Endothelial cell of hepatic sinusoid (primary cell): ENCODE measurements around the gene GCLC.
"Not testable (repeated sequence)": the region's sequence is repeated elsewhere in the genome, so short reads cannot be mapped to it uniquely, and the experiment has no call there.

Experiments
- in situ Hi-C: cut with HindIII; loops from 2 replicates; pipeline ENCODE4 v1.10.0; 2017; ENCODE audit warnings: low sequenced_read_pairs

GCLC gene

DNA sequence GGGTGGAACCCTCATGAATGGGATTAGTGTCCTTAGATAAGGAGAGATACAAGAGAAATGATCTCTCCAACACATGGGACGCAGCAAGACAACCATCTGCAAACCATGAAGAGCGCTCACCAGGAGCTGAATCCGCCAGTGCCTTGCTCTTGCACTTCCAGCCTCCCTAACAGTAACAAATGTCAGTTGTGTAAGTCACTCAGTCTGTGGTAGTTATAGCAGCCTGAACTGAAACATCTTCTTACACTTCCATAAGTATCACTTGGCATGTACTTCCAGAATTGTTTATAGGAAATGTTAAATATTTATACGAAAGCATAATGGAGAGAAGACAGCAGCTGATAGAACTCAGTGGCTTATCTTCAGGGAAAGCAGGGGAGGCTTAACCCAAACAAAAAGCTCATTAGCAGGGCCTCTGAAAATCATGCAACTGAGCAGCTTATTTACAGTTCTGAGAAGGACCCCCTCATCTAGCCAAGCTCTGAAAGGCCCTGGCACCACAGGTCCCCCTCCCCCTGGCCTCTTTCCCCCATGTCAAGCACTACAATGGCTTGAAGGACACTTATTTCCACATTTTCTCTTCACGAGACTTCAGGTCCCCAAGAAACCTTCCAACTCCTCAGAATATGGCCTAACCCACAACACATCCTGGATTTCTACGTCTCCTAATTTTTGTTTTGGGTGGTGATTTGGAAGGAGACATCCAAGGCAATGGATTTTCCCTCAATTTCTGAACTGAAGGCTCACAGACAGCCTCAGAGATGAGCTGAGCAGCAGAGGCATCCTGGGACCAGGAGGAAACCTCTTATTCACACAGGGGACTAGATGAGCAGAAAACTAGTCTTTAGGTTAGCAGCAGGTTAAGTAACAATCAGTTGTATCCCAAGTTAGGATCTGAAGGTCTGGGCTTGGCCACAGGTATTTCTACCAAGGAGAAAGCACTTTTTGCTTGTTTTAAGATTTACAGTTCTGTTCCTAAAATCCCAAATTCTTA, 49.1 kb downstream of the GCLC start:
- in situ Hi-C loops = no loop called here

DNA sequence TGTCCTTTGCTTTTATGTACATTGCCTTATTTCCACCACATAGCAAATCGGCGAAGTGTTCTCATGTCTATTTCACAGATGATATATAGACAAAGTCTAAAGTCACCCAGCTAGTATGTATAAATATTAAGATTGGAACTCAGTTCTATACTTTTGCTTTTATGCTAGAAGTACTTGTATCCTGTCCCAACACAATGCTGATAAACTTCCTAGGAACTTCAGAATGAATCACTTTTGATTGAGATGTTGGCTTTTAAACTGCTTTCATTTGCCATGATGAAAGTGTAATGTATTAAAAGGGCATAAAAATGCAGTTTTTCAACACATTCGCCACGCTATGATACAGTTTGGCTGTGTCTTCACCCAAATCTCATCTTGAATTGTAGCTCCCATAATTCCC, 50.8 kb downstream of the GCLC start:
- in situ Hi-C loops = no loop called here

DNA sequence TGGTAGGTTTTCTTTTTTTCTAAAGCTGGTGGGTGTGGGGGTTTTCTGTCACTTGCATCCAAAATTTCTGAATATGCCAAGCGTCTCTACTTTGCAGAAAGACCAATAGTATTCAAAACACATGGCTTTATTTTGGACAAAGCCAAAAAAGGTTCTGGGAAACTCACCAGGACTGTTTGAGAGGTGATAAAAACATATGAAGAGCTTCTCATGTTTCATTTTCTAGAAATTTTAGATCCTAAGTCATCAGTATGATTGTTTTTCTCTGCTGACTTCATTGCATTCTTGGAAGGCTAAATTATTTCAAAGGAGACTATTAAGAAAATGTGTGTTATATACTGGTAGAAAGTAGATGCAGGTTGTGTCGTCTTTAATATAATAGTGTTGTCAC, 51.3 kb downstream of the GCLC start:
- in situ Hi-C loops = no loop called here

DNA sequence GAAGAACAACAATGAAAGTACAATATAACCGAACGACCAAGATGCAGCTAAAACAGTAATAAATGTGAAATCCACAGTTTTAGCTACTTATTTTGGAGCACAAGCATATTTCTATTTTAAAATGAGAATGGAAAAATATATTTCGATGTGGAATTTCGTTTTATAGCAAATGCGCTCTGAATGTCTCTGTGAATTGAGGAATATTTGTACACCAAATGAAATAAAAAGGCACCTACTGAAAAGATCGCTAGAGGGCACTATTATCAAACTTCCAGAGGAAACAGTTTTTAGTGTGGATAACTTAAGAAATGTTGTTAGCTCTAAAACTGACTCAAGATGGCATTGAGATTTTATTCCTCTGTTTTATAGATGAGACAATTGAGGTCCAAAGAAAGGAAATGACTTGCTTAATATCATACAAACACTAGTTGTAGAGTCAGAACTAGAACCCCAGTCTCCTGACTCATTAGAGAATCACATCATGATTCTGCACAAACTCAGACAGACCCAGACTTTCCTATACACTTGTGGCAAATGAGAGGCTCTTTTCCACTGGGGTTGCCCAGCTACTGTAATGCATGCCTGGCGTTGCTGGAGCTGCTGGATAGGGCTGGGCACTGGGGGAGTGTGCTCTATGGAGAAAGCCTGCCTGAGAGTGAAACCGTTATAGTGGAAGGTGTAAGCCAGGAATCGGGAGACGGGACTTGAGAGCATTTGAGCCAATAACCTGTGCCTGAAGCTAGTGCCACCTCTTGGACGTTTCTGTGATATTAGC, 51.9 kb downstream of the GCLC start:
- in situ Hi-C loops = no loop called here

DNA sequence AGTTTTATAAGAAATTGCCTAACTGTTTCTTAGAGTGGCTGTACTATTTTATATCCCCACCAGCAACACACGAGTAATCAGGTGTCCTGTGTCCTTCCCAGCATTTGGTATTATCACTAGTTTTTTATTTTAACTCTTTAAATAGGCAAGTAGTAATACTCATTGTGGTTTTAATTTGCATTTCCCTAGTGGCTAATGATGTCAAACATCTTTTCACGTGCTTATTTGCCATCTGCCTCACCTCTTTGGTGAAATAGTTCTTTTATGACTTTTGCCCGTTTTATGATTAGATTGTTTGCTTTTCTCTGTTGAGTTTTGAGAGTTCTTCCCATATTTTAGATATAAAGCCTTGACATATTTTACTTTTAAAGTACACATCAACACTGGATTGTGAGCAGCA, 57.8 kb downstream of the GCLC start:
- in situ Hi-C loops = loop anchor here (5.0 kb wide), 1 partner anchor 165 kb away; no protein-coding TSS in a partner anchor

DNA sequence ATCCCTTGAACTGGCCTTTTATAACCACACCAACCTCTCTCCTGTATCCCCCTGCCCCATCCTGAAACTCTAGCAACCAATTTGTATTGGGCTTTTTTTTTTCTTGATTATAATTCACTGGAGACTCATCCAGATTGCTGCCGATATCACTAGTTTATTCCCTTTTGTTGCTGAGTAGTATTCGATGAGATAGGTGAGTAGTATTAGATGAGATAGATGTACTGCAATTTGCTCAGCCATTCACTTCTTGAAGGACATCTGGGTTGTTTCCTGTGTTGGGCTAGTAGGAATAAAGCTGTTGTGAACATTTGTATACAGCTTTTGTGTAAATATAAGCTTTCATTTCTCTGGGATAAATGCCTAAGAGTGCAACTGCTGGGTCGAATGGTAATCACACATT, 58.2 kb downstream of the GCLC start:
- in situ Hi-C loops = loop anchor here (5.0 kb wide), 1 partner anchor 166 kb away; no protein-coding TSS in a partner anchor

DNA sequence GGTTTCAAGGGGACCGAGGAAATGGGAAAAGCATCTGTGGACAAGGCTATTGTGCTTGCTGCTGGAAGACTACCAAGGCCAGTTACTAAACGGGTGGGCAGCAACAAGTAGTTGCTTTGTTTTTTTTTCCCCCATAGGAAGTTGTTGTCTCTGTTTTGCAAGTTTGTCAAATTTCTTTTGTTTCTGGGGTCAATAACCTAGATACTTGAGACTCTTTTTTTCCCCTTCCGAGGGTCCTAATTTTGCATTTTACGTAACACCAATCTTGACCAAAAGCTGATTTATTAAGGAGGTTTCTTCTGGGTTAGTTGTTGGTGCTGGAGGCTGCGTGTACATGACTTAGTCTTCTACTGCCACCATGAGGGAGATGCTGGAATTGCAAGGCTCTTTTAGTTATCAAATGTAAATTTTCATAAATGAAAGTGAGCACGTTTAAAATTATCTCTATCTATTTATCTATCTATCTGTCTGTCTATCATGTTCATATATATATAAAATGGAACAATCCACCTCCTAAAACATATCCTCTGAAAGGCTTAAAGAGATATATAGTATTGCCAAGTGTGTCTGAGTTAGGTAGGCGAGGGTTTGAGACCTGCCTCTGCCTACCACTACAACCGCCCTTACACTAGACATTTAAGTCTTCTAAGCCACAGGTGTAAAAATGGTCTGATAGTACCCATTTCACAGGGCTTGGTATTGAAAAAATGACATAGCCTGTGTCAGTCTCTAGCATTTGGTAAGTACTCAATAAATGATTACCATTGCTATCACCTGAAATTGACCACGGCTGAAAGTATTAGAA, 60.2 kb downstream of the GCLC start:
- in situ Hi-C loops = loop anchor here (5.0 kb wide), 1 partner anchor 168 kb away; no protein-coding TSS in a partner anchor

DNA sequence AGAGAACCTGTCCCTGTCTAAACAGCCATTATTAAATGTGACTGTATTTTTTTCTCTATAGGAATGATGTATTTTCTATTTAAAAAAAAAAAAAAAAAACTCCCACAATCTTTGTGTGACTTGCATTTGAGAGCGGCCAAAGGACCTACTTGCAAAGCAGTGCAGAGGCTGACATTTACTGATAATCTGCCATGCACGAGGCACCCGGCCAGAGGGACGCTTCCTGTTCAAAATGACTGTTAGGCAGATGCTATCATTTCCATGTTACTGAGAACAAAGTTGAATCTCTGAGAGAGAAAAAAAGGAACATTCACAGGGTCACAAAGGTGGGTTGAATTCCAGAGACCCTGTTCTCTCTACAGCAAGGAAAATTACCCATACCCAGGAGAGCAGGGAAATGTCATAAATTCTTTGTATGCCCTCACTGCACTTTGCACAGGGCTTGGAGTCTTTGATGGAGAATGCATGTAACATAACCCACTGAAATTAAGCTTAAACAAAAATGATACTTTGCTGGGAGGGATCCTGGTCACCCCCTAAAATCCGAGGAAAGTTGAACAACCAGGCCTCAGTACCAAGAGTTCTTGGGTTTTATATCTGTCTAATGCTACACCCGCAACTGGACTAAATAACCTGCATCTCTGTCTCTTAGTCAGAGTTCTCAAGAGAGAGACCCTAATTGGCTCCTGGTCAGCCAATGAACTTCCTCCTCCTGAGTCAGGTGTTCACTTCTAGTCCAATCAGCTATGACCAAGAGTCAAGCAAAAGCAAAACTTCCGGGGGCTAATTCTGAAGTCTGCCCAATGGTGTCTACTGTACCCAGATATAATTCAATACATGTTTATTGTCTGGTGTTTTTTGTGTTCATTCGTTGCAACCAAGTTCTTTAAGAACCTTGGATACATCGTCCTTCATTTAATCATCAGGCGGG, 61.2 kb downstream of the GCLC start:
- in situ Hi-C loops = no loop called here

DNA sequence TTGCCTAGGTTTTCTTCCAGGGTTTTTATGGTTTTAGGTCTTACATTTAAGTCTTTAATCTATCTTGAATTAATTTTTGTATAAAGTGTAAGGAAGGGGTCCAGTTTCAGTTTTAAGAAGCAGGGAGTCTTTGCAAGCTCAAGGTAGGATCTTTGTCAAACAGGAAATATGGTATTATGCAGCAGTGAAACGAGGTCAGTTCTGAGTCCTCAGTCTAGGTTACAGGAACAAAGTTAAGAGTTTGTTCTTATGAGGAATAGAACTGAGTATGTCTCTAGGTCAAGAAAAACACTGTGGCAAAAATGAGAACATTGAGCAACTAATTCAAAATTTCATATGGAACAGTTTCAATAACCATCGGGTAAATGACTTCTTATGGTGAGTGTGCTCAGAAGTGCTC, 63.6 kb downstream of the GCLC start:
- in situ Hi-C loops = no loop called here

DNA sequence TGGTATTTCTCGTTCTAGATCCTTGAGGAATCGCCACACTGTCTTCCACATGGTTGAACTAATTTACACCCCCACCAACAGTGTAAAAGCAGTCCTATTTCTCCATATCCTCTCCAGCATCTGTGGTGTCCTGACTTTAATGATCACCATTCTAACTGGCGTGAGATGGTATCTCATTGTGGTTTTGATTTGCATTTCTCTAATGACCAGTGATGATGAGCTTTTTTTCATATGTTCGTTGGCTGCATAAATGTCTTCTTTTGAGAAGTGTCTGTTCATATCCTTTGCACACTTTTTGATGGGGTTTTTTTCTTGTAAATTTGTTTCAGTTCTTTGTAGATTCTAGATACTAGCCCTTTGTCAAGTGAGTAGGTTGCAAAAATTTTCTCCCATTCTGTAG, 64.1 kb downstream of the GCLC start:
- in situ Hi-C loops = not testable (repeated sequence)

DNA sequence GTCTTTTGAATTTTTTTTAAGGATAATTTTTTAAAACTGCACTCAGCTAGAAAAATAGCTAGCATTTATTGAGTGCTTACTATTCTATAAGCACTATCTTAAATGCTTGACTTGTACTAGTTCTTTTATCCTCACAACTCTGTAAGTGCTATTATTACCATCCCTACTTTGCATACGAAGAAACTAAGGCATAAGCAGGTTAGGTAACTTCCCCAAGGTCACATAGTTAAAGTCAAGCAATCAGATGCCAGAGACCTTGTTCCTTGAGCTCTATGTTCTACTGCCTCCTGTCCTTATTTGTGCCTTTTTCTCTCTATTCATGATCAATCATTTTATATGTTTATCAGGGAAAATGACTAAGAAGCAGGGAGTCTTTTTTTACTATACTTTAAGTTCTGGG, 65.0 kb downstream of the GCLC start:
- in situ Hi-C loops = no loop called here

DNA sequence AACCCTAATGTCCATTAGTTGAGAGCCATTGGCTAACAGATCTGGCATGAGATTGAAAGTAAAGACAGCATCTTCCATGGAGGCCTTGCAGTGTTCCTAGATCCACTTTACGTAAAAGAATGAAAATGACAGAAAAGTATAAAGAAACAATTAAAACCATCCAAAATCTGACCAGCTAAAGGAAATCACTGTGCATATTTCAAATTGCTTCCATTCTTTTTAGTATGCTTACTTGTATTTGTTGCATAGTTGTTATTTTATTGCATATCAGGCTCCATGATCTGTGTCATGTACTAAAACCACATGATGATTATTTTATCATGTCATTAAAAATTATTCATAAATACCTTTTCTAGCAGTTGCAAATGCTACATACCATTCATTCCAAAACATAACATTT, 67.9 kb downstream of the GCLC start:
- in situ Hi-C loops = no loop called here

DNA sequence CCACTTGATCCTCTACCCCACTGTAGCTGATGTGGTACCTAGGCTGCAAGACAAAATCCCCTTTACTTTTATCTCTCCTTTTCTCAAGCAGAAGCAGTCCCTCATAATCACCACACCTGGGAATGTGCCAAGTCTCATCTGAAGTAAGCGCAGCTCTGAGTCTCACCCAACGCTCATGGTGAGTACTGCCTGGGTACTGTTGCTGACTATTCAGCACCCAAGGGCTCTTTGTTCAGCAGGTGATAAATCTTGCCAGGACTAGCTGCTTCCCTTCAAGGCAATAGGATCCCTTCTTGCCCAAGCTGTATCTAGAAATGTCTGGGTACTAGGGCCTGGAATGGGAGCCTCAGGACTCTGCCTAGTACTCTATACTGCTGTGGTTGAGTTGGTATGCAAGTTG, 70.9 kb downstream of the GCLC start:
- in situ Hi-C loops = no loop called here

DNA sequence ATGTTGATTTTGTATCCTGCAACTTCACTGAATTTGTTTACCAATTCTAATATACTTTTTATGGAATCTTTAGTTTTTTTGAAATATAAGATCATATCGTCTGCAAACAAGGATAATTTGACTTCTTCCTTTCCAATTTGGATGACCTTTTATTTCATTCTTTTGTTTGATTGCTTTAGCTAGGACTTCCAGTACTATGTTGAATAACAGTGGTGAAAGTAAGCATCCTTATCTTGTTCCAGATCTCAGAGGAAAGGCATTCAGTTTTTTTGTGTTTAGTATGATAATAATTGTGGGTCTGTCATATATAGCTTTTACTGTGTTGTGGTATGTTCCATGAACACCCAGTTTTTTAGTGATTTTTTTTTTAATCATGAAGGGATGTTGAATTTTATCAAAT, 75.7 kb downstream of the GCLC start:
- in situ Hi-C loops = no loop called here

DNA sequence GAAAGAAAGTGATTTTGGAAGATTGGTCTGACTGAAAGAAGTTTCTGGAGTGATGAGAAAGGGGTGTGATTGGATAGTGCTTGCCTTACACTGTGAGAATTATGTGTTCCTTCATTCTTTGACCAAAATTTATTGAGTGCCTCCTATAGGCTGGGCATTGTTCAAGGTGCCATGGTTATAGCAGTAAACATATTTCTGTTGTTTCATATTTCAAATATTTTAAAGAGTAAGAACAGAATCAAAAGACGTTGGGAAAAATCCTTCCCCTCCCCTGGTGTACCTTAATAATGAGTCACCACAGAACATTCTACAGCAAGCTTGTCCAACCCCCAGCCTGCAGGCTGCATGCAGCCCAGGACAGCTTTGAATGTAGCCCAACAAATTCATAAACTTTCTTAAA, 78.6 kb downstream of the GCLC start:
- in situ Hi-C loops = no loop called here

DNA sequence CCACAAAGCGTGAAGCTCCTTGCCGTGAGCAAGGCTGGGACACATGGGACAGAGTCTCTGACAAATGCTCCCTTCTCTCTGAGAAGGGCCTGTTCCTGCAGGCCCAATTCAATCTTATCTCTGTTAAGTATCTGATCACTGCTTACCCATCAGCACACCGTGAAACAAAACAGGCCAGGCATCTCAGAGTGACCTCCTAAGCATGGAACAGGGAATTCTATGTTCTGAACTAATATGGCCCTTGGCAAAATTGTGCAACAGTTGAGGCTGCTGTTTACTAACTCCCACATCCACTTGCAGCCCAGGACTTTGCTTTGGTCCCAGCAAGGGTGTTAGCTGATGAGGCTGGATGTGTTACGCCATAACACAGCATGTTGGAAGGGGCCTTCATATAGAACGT, 79.2 kb downstream of the GCLC start:
- in situ Hi-C loops = no loop called here

DNA sequence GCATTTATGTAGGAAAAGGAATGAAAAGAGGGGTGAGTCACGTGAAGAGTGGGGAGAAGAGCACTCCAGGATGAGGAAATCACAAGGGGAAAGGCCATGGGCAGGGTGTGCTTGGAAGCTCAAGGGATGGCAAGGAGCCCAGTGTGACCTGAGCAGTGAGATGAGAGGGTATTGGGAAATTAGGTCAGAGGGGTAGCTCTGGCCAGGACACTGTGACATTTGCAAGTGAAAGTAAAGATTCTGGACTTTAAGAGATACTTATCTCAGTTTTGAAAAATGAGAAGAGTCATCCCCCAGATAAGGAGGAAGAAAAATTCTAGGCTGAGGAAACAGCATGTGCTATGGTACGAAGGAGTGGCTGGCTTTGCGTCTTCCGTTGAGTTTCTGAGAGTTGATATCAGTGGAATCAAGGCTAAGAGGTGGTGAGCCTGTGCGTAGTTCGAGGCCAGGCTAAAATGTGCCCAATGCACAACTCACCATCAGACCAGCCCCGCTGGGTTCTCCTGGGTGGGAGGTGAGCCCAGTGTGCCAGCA, 79.9 kb downstream of the GCLC start:
- in situ Hi-C loops = no loop called here

DNA sequence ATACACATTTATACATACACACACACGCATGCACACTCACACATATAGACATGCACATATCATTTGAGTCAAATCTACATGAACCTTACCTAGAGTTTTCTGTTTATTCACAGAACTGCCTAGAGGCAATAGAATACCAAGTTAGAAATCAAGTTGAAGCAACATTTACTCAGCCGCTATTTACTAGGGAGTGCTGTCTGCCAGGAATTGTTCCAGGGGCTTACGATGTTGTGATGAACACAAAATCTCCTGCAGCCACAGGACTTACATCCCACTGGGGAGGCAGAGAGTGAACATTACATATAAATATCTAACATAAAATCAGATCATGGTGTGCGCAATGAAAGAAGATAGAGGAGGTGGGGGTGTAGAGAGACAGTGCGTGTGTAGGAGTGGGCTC, 80.4 kb downstream of the GCLC start:
- in situ Hi-C loops = no loop called here

DNA sequence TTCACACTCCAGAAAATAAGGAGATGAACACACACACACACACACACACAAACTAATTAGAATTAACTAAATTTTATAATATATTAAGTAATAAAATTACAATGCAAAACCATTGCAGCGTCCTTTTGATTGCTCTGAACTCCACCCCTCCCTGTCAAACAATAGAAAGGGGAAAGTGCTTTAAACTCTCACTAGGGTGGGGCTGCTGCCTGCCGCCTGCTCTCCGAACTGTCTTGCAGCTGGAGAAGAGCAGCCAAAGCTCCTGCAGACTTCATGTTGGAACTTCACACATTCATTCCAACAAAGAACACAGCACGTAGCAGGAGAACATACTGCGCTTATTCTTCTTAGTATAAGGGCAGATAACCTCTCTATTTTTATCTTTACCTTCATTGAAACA, 83.2 kb downstream of the GCLC start:
- in situ Hi-C loops = no loop called here
